Sciatic nerve (tissue), 2 donors: Measurements from ENCODE around the gene SDR42E2. TPM values are rescaled to one million over a fixed set of nuclear protein-coding genes. Genes with fewer than 3 reads are reported as not detected.

Experiments used
- ATAC-seq: fragments of 200-7000 bp; cut with Tn5 transposase; one replicate; pipeline ENCODE4 v1.9.1; 2020; ENCODE audit warnings: mild to moderate bottlenecking, moderate library complexity
- DNase-seq: peaks from one replicate; pipeline ENCODE4 v3.0.0-alpha.2; 2020; ENCODE audit warnings: low spot score
- intact Hi-C: fragments of 100-400 bp; cut with DNase I; formaldehyde crosslinking; loops from one replicate; pipeline ENCODE4 v1.14.2; 2022
- total RNA-seq: library from RNA; stranded (reverse); fragmentation: NEBNext Ultra II Directional; extraction: Animal tissue kit (Norgen Biotek cat#: 25700); gene quantifications from one replicate; pipeline ENCODE4 v1.2.1, GENCODE V29; 2021
- donor health status: DM: no; HTN: no; CAD: no.
- donor health status: DM: no; HTN: no; CAD: no.

Gene SDR42E2
- total RNA-seq, 1 donor from 2014 or later: not detected

GRCh38 chr16:22222998-22223397 is 60.7 kb downstream of the SDR42E2 start:
- DNase-seq: no peak
- intact Hi-C loops: no loop called here
- no peak for ATAC-seq

- DNase-seq: no peak
- ATAC-seq: peak; percentile 24
- intact Hi-C loops: no loop called here
These were observed 62.8 kb downstream of the SDR42E2 start for GRCh38 chr16:22225060-22225459.

GRCh38 chr16:22229889-22230288 is 67.6 kb downstream of the SDR42E2 start:
- intact Hi-C loops: no loop called here
- DNase-seq (no peak), ATAC-seq (no peak)

- DNase-seq (no peak), ATAC-seq (no peak)
- intact Hi-C loops: no loop called here
These were observed 70.2 kb downstream of the SDR42E2 start for GRCh38 chr16:22232277-22233036.

- DNase-seq: no peak
- intact Hi-C loops: no loop called here
- ATAC-seq: no peak
These were observed 70.7 kb downstream of the SDR42E2 start for GRCh38 chr16:22233037-22233372.

GRCh38 chr16:22235839-22236745 is 73.8 kb downstream of the SDR42E2 start:
- DNase-seq (no peak), ATAC-seq (peak; percentile 78)

GRCh38 chr16:22239131-22239805 is 77.0 kb downstream of the SDR42E2 start:
- intact Hi-C loops: no loop called here
- DNase-seq: no peak
- ATAC-seq: no peak

More at GRCh38 chr16:22235839-22236745, 73.8 kb downstream of the SDR42E2 start:
- intact Hi-C loops: no loop called here

GRCh38 chr16:22240023-22240710 is 77.9 kb downstream of the SDR42E2 start:
- no peak for DNase-seq
- intact Hi-C loops: no loop called here
- ATAC-seq: peak; percentile 82

Other genes starting within 250 kb of the SDR42E2 start
- 169 TPM for gene UQCRC2, start 209.1 kb upstream of the SDR42E2 start, total RNA-seq
- not detected for gene PDZD9, start 161.4 kb upstream of the SDR42E2 start, total RNA-seq
- gene MOSMO, start 154.4 kb upstream of the SDR42E2 start, total RNA-seq: 19.7 TPM
- gene VWA3A, start 70.0 kb upstream of the SDR42E2 start, total RNA-seq: 0.71 TPM
- gene EEF2K, start 43.8 kb downstream of the SDR42E2 start, total RNA-seq: 47.0 TPM
- gene POLR3E, start 134.9 kb downstream of the SDR42E2 start, total RNA-seq: 43.5 TPM
- 31.1 TPM for gene CDR2, start 212.1 kb downstream of the SDR42E2 start, total RNA-seq